Thyroid gland (tissue), 4 donors: ENCODE measurements around the gene ATP6V1C2.
"Not testable (repeated sequence)": the region's sequence is repeated elsewhere in the genome, so short reads cannot be mapped to it uniquely, and the experiment has no call there.

Experiments used
- CTCF ChIP-seq, 6 experiments: fragments of 200-600 bp in 3 of 6; fragments of 450-650 bp in 3 of 6; sonication (generic) in 3 of 6; IDR thresholded peaks; one replicate each; pipeline ENCODE4 v1.5.1; 2016 to 2019; ENCODE audit warnings: antibody characterized with exemption in 6 of 6, mild to moderate bottlenecking in 2 of 6, inconsistent platforms in 1 of 6, moderate library complexity in 1 of 6
- POLR2A ChIP-seq, 2 donors: fragments of 450-650 bp; IDR thresholded peaks; one replicate each; pipeline ENCODE4 v1.6.1; 2017; ENCODE audit warnings: antibody characterized with exemption in 2 of 2, mild to moderate bottlenecking in 2 of 2, moderate library complexity in 1 of 2

DNA sequence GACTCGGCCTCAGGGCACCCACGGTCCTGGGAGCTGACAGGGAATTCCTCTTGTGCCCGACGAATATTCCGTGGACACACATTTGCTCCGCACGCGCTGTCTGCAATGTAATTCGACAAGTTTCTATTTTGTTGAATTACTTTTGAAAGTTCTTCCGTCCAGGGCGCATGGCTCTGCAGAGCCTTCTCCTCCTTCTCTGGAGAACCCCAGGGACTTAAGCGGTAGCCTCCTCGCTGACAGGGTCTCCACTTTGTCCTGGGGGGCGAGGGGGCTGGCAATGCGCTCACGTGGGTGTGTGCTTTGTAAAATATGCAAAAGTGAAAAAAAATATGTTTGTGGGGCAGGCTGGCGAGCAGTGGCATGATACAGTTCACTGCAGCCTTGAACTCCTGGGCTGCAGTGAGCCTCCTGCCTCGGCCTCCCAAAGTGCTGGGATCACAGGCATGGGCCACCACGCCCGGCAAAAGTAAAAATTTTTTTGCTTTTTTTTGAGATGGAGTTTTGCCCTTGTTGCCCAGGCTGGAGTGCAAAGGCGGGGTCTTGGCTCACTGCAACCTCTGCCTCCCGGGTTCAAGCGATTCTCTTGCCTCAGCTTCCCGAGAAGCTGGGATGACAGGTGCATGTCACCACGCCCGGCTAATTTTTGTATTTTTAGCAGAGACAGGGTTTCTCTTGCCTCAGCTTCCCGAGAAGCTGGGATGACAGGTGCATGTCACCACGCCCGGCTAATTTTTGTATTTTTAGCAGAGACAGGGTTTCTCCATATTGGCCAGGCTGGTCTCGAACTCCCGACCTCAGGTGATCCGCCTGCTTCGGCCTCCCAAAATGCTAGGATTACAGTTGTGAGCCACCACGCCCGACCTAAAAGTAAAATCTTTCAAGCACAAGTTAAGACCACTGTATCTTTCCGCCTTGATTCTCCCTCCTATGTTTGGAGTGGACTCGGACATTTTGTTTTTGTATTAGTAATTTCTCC is 92.0 kb downstream of the ATP6V1C2 start:
- not testable (repeated sequence) for TF ChIP-seq CTCF, POLR2A (IDR thresholded peaks at IDR 0.05)
